GM19351 (cell line): ENCODE results near the gene CD300E.
"Not testable (repeated sequence)": the region's sequence is repeated elsewhere in the genome, so short reads cannot be mapped to it uniquely, and the experiment has no call there.

Experiments
- ATAC-seq: cut with Tn5 transposase; IDR thresholded peaks from one replicate; pipeline ENCODE4 v1.9.1; 2021; ENCODE audit warnings: mild to moderate bottlenecking, moderate library complexity; ENCODE audit not compliant: unreplicated experiment

Gene CD300E

DNA sequence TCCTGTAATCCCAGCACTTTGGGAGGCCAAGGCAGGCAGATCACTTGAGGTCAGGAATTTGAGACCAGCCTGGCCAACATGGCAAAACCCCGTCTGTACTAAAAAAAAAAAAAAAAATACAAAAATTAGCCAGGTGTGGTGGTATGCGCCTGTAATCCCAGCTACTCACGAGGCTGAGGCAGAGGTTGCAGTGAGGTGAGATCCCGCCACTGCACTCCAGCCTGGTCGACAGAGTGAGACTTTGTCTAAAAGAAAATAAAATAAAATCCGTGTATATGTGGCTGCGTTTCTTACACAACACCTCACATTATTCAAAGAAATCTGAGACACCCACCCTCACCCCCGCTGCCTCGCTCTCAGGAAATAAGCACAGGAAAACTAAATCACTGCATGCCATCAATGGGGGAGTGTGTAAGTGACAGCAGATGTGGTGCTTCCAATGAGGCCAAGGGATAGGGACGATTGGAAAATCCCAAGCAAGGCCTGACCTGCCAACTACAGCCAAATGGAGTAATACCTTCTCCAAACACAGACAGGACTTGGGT, 13.1 kb upstream of the CD300E start:
- ATAC-seq: not testable (repeated sequence)

DNA sequence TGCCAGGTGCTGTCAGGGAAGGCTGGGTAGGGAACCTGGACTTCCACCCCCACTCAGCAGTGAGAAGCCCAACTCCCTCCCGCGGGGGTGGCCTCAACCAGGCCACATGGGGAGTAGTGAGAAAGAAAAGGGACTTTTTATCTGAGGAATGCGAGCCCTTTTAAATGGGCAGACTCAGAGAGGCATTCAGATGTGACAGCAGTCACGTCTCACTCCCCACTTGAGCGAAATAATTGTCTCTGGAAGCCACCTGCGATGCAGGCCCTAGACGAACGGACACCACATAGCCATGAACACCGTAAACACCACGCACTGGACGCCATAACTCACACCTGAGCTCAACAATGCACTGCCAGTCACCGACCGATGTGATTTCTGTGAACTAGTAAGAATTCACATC, 11.9 kb upstream of the CD300E start:
- no peak for ATAC-seq

DNA sequence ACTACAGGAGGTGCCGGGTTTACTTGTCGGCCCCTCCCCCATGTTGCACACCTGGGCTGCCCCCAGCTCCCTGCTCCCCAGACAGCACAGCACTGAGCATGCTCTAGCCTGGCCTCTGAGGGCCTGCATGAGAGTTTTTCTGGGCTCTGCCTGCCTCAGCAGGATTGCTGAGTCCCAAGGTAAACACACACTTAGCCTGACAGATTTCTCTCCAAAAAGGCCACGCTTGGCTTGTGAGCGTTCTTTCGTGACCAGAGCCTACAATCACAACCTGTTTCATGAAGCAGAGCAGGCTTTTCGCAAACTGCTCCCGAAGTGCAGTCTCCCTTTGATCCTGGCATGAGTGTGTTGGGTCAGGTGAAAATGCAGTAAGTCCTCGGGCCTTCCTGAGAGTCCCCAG, 9.8 kb upstream of the CD300E start:
- no peak for ATAC-seq

DNA sequence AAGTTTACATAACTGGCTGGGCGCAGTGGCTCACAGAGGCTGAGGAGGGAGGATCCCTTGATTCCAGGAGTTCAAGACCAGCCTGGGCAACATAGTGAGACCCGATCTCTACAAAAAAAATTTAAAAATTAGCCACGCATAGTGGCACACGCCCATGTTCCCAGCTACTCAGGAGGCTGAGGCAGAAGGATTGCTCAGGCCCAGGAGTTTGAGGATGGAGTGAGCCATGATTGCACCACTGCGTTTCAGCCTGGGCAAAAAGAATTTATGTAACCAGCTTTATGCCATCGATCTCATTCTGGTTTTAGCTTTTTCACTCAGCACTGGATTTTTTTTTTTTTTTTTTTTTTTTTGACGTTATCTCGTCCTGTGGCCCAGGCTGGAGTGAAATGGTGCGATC, 9.1 kb upstream of the CD300E start:
- no peak for ATAC-seq

DNA sequence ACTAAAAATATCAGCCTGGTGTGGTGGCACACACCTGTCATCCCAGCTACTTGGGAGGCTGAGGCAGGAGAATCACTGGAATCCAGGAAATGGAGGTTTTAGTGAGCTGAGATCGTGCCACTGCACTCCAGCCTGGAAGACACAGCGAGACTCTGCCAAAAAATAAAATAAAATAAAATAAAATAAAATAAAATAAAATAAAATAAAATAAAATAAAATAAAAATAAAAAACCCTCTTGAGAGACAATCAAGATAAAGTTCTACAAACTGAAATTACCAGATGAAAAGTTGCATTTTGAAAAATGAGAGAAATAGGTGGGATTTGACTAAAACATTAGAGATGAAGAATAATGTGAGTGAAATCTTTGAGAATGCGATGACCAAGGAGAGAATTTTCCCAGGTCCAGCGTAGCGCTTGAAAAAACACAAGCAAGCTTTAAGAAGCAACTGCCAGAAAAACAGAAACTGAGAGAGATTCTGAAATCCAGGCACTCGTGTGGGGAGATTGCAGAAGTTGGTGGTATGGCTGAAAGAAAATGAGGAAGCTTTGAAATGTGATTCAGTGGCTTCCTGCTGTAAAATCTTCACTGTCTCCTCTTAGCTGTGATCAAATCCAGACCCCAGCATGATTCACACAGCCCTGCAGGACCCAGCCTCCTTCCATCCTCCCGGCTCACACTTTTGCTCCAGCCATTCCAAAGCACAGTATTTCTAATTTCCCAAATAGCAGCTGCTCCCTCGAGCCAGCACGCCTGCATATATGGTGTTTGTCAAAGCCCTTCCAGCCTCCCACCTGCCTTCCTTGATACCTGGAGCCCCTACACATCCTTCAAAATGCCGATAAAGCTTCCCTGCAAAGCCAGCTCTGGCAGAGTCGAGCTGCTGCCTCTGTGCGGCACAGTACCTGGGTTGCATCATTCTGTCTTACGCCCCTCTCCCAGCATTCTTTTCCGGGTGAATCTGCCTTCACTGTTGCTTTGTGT, 8.2 kb upstream of the CD300E start:
- no peak for ATAC-seq

DNA sequence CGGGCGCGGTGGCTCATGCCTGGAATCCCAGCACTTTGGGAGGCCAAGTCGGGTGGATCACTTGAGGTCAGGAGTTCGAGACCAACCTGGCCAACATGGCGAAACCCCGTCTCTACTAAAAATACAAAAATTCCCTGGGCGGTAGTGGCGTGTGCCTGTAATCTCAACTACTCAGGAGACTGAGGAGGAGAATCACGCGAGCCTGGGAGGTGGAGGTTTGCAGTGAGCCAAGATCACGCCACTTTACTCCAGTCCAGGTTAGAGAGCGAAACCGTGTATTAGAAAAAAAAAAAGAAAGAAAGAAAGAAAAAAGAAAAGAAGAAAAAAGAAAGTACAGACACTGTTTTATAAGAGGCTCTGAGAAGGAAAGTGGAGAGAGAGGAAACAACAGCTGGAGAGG, 6.7 kb upstream of the CD300E start:
- not testable (repeated sequence) for ATAC-seq

DNA sequence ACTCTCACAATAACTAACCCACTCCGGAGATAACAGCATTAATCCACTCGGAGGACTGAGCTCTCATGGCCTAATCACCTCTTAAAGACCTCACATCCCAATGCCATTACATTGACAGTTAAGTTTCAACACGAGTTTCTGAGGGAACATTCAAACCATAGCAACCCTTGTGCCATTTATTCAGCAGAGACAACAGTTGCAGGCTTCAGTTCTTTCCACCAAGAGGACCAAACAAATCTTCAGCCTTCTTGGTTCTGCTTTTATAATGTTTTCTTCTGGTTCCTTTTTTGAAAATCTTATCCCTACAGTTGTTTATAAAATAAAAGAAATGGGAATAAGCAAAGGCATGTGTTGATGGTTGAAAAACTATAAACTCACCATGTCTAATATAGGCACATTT, 2.1 kb upstream of the CD300E start:
- no peak for ATAC-seq

DNA sequence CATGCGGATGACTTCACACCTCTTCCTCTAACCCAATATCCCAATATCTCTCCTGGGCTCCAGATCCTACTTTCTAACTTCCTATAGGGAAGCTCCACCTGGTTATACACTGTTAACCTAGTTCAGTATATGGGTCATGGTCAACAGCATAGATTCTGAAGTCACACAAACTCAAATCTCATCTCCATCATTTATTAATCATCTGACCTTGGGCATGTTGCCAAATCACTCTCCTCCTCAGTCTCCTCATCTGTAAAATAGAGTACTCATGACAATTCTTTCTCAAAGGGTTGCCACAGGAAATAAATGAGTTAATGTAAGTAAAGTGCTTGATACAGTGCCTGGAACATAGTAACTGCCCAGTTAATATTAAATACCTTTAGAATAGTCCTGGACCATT, 593 bp upstream of the CD300E start:
- no peak for ATAC-seq

DNA sequence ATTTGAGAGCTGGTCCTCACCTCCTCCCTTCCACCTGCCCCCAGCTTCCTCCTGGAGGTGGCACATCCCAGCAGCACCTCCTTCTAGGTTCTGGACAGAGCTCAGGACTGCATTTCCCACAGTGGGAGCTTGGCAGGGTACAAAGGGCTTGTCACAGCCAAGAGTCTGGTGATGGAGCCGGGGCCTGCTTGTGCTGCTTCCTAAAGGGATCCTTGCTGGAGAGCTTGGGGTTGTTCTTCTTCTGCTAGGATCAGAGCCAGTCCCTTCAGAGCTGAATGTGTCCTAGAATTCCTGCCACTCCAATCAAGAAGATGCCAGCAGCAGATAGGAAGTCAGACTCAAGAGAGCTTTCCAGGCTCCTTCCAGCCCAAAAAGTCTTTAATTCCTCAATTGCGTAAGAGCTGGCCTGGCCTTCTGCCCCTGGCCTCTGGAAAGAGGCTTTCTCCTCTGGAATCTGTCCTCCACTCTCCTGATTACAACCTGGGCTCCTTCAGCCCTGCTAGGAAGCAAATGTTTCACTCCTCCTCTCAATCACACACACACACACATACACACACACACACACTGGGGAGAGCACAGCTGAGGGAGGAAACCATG, 4.4 kb downstream of the CD300E start:
- ATAC-seq: no peak

DNA sequence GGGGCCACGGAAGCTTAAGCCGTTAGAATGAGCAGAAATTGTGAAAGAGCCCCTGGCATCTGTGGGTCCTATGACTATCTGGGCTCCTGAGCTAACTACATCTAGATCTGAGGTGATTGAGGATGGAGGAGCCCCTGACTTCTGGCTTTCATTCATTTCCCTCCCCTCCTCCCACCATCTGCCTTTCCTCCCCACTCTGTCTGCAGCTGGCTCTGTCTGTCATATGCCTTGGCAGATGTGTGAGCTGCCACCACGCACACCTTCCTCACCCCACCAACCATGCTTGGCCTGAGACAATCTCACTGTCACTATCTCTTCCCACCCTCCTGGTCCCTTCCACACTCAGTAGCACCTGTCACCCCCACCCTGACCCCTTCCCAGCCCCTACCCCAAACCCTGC, 5.1 kb downstream of the CD300E start:
- no peak for ATAC-seq

DNA sequence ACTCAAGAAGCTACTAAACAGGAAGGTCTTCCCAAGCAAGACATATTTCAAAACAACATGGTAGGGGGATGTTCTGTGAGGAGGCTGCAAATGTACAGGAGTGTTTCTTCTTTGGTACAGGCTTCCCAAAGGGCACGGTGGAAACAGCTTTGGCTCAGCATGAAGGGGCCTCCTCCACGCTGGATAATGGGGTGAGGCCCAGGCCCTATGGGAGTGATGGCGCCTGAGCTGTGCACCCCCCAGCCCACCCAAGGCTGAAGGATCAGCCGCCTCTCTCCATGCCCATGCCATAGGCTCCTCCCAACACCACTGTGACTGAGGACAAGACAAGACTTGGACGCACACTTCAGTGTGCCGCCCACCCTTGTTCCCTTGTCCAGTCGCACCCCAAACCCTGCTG, 6.8 kb downstream of the CD300E start:
- ATAC-seq: no peak

DNA sequence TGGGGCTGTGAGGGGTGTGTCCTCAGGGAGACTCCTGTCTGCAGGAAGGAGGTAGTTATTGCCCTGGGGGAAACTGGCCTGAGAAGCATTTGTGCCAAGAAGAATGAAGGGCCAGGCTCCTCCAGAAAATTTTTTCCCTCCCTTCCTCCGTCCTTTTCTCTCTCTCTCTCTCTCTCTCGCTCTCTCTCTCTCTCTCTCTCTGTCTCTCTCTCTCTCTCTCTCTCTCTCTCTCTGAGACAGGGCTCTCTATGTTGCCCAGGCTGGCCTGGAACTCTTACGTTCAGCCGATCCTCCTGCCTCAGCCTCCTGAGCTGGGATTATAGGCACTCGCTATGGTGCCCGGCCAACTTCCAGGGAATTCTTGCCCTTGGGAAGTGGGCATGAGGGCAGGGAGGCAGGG, 11.5 kb downstream of the CD300E start:
- ATAC-seq: no peak

DNA sequence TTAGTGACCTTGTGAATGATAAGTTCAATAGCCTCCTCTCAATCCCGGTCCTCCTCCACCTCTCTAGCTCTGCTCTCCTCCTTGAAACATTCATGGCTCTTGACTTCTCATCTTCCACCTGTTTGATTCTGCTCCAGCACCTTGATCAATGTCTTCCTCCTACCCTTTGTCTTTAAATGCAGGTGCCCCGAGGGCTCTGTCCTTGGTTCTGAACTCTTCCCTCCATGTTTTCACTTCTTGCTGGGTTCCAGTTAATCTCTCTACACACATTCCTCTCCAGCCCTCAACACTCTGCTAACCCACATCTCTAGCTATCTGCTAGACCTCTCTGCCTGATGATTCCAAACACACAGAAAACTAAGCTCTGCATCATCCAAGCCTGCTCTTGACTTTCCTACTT, 13.4 kb downstream of the CD300E start:
- ATAC-seq: no peak

DNA sequence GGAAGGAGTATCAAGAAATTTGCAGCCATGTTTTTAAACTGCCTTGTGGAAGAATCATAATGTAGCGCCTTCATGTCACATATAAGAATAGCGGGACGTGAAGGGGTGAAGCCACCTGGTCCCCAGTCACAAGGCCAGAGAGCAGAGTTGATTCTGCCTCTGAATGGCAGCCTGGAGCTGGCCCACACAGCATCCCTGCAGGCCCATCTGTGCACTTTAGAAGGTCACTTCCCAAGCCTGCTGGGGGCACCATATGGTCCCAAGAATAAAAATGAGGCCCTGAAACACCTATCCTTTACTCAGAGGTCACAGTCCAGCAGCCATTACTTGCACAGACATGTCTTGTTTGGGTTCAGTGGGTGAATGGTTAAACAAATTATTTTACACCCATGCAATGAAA, 15.0 kb downstream of the CD300E start:
- no peak for ATAC-seq

DNA sequence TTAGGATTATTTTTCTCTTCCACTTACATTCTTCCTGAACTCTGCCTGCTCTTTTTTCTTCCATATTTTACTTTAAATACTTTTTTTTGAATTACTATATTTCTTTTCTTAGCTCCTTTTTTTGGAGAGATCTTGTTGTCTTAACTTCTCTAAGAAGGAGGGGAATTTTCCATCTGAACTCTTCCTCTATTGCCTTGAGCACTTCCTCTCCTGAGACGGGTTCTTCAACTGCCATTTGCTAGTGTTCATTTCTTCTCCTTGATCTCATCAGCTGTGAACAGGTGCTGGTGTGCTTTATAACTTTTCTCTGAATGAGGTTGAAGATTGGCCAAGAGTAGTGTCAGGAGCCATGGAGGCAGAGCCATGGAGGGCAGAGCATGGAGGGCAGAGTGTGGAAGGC, 16.3 kb downstream of the CD300E start:
- ATAC-seq: no peak

DNA sequence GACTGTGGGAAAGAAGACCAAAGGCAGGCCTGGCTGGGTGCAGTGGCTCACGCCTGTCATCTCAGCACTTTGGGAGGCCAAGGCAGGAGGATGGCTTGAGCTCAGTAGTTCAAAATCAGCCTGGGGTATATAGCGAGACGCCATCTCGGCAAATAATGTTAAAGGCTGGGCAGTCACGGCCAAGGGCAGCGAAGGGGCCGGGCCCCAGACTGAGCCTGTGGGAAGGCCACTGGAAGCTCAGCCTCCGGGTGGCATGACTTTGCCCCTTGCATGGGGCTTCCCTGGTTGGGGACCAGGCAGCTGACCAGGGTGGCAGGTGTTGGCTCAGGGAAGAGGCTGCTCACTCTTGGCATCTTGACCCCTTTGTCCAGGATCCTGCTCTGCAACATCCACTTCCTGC, 17.5 kb downstream of the CD300E start:
- no peak for ATAC-seq

DNA sequence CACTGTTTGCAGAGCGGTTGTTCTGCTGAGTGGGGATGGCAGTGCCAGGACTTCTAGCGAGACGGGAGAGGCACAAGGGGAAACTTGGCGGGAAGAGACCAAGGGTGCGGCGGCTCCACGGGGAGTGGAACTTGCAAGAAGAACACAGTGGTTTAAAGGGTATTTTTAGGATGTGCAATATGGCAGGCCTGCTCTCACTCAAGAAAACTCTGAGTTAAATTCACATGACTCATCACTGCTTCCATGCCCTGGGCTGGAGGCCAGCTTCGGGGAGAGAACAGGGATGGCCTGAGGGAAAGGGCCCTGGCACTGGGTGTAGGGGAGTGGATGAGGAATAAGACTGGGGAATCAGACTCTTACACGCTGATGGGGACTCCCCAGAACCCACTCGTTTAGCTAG, 18.2 kb downstream of the CD300E start:
- ATAC-seq: no peak

DNA sequence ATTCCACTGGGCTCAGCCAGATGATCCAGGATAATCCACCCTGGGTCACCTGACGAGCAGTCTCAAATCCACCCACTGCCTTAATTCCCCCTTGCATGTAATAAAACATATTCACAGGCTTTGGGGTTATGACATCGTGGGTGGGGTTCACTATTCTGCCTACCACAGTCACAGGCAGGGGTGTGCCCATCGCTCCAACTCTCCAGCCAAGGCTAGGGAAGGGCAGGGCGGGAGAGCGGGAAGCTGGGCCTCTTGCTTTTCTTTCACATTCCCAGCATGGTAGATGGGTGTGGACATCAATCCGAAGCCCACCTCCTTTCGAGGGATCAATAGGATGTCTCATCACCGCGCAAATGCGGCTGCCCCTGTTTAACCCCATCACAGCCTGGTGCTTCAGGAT, 18.8 kb downstream of the CD300E start:
- ATAC-seq: no peak

DNA sequence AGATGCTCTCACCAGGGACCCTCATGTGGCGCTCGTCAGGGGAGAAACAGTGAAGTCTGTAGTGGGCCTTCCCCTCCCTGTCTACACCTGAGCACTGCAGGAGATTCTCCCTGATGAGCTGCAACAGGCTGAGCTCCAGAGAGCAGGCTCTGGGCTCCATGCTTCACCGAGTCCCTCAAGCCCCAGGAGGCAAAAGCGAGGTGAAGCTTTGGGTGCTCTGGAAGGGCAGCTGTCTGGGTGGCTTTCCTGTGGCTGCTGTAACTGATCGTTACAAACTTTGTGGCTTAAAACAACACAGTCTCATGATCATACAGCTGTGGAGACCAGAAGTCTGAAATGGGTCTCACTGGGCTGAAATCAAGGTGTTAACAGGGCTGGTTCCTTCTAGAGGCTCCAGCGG, 19.3 kb downstream of the CD300E start:
- no peak for ATAC-seq

DNA sequence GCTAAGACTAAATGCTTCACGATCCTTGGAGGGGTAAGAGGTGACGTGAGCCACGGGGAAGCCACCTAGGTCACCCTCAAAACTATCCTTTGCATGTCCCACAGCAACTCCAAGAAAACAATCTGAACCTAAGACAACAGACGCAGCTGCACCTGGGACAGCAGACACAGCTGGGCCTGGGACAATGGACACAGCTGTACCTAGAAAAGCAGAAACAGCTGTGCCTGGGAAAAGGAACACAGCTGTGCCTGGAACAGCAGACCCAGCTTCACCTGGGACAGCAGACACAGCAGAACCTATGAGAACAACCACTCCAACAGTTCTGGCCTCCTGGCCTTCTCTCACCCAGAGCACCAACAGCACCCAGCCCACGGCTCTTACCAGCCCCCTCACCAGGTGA, 19.8 kb downstream of the CD300E start:
- no peak for ATAC-seq

DNA sequence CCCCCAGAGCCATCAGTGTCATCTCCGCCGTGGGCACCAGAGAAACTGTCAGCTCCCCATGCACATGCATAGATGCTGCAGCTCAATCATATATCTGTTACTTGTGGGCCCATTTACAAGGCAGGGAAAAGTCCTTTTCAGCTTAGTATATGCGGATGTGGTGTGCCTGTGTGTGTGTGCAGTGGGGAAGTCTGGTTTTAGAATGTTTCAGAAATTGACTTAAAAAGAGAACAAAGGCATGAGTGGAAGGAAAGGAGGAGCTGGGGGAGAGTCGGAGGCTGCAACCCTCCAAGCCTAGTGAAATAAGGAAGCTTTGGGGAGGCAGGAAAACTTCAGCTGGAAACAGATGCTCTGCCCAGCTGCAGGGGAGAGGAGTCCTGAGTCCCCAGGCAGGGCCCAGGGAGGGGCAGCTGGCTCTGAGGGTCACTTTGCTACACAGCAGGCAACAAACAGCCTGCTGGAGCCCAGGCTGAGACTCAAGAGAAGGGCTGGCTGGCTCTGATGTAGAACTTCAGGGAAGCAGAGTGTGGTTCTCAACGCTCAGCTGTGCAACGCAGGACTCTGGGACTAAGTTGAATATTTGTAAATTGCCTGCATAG, 20.4 kb downstream of the CD300E start:
- no peak for ATAC-seq
